Thyroid gland (tissue), 4 donors: ENCODE measurements around the gene JUN. TPM values are rescaled to one million over a fixed set of nuclear protein-coding genes. Genes with fewer than 3 reads are reported as not detected.

Source experiments
- DNase-seq, 2 donors: peaks; one replicate each; pipeline ENCODE4 v3.0.0-alpha.2; 2019
- H3K27ac ChIP-seq, 3 donors: fragments of 200-600 bp; sonication (generic); 1 replicate in 2 of 3; 2 replicates in 1 of 3; pipeline ENCODE4 v1.5.1; 2016 to 2019; ENCODE audit warnings: mild to moderate bottlenecking in 1 of 3, moderate library complexity in 1 of 3
- H3K27me3 ChIP-seq: fragments of 200-600 bp; sonication (generic); one replicate; pipeline ENCODE4 v1.5.1; 2019
- H3K36me3 ChIP-seq, 2 donors: fragments of 200-600 bp; sonication (generic); one replicate each; pipeline ENCODE4 v1.5.1; 2016 to 2019
- H3K4me1 ChIP-seq, 2 donors: fragments of 200-600 bp; sonication (generic); one replicate each; pipeline ENCODE4 v1.5.1; 2017 to 2019
- H3K4me3 ChIP-seq, 3 donors: fragments of 200-600 bp; sonication (generic); replicated peaks in 1 of 3; 1 replicate in 2 of 3; 2 replicates in 1 of 3; pipeline ENCODE4 v1.5.1; 2016; ENCODE audit warnings: mild to moderate bottlenecking in 1 of 3
- H3K9me3 ChIP-seq: fragments of 200-600 bp; sonication (generic); one replicate; pipeline ENCODE4 v1.5.1; 2017
- CTCF ChIP-seq, 6 experiments: fragments of 200-600 bp in 3 of 6; fragments of 450-650 bp in 3 of 6; sonication (generic) in 3 of 6; IDR thresholded peaks; one replicate each; pipeline ENCODE4 v1.5.1; 2016 to 2019; ENCODE audit warnings: antibody characterized with exemption in 6 of 6, mild to moderate bottlenecking in 2 of 6, inconsistent platforms in 1 of 6, moderate library complexity in 1 of 6
- POLR2A ChIP-seq, 2 donors: fragments of 450-650 bp; IDR thresholded peaks; one replicate each; pipeline ENCODE4 v1.6.1; 2017; ENCODE audit warnings: antibody characterized with exemption in 2 of 2, mild to moderate bottlenecking in 2 of 2, moderate library complexity in 1 of 2
- WGBS, 2 donors: methylation state at CpG; one replicate each; pipeline ENCODE4 v1.1.5; 2017; 5-methylcytosine and 5-hydroxymethylcytosine counted together
- intact Hi-C: fragments of 100-400 bp; cut with DNase I; formaldehyde crosslinking; loops from one replicate; pipeline ENCODE4 v1.15.1; 2023
- total RNA-seq, 4 donors: library from RNA; depleted of rRNA; stranded (reverse); fragments of >200 nt; gene quantifications; one replicate each; pipeline ENCODE4 v1.2.3, GENCODE V29; 2016

JUN gene
- total RNA-seq, 4 donors from 2014 or later, result 124 to 283 (median 133) TPM

- WGBS, 2 donors, result 71 to 73% methylated on average over 3 of the region's 3 CpGs
- intact Hi-C loops, result loop anchor here (5.0 kb wide), 1 partner anchor 1018 kb away; no protein-coding TSS in a partner anchor
- Histone ChIP-seq H3K9me3 (no peaks in the 10 kb centered on the region), H3K27me3 (no peaks in the 10 kb centered on the region), H3K27ac (no peak overlapping the region), H3K4me3 (no peak overlapping the region), H3K36me3 (no peaks in the 10 kb centered on the region), H3K4me1 (no peaks in the 10 kb centered on the region)
- TF ChIP-seq POLR2A (IDR thresholded peaks at IDR 0.05) (no peak), CTCF (IDR thresholded peaks at IDR 0.05) (no peak)
- no peak for DNase-seq
These were observed 45.0 kb downstream of the JUN start for GRCh38 chr1:58738876-58739275.

GRCh38 chr1:58735586-58735985, 48.3 kb downstream of the JUN start:
- no peaks in the 10 kb centered on the region for H3K9me3 ChIP-seq
- H3K4me1 ChIP-seq, result no peaks in the 10 kb centered on the region
- 76 to 81% methylated on average over 5 of the region's 5 CpGs for WGBS, 2 donors
- H3K4me3 ChIP-seq, result no peak overlapping the region
- TF ChIP-seq POLR2A (IDR thresholded peaks at IDR 0.05), result no peak
- TF ChIP-seq CTCF (IDR thresholded peaks at IDR 0.05), result no peak
- DNase-seq, result no peak
- H3K27me3 ChIP-seq, result no peaks in the 10 kb centered on the region
- no peaks in the 10 kb centered on the region for H3K36me3 ChIP-seq
- no peak overlapping the region for H3K27ac ChIP-seq
- intact Hi-C loops, result loop anchor here (5.0 kb wide), 1 partner anchor 1022 kb away; no protein-coding TSS in a partner anchor

- Histone ChIP-seq H3K36me3 (no peaks in the 10 kb centered on the region), H3K4me1 (no peaks in the 10 kb centered on the region), H3K9me3 (no peaks in the 10 kb centered on the region), H3K27ac (no peak overlapping the region), H3K27me3 (no peaks in the 10 kb centered on the region), H3K4me3 (no peak overlapping the region)
- TF ChIP-seq CTCF (IDR thresholded peaks at IDR 0.05), result no peak
- no peak for TF ChIP-seq POLR2A (IDR thresholded peaks at IDR 0.05)
- intact Hi-C loops, result loop anchor here (5.0 kb wide), 1 partner anchor 1023 kb away; no protein-coding TSS in a partner anchor
- DNase-seq, result no peak
- 95 to 98% methylated on average over 2 of the region's 2 CpGs for WGBS, 2 donors
These were observed 49.2 kb downstream of the JUN start for GRCh38 chr1:58734630-58735029.

GRCh38 chr1:58732087-58732775, 51.6 kb downstream of the JUN start:
- Histone ChIP-seq H3K4me1 (no peaks in the 10 kb centered on the region), H3K36me3 (no peaks in the 10 kb centered on the region), H3K4me3 (no peak overlapping the region), H3K9me3 (no peaks in the 10 kb centered on the region), H3K27ac (no peak overlapping the region), H3K27me3 (no peaks in the 10 kb centered on the region)
- 94 to 95% methylated on average over 6 of the region's 6 CpGs for WGBS, 2 donors
- no peak for DNase-seq
- intact Hi-C loops, result no loop called here
- TF ChIP-seq CTCF (IDR thresholded peaks at IDR 0.05) (no peak), POLR2A (IDR thresholded peaks at IDR 0.05) (no peak)

Other genes with a start within 250 kb of the JUN start
- gene OMA1, start 237.3 kb downstream of the JUN start, total RNA-seq, result 10 to 100 TPM; 50.6 to 67.6 (median 58.5) TPM
- gene TACSTD2, start 206.8 kb downstream of the JUN start, total RNA-seq, result 10 to 100 TPM in 1 of 4 donors, 1 to 10 TPM in 3; 5.7 to 13.0 (median 8.9) TPM
- 100 to 1,000 TPM in 1 of 4 donors, 10 to 100 TPM in 3; 27.3 to 114 (median 38.5) TPM for gene MYSM1, start 84.0 kb downstream of the JUN start, total RNA-seq